ENCODE results near the gene RPS3. TPM values are rescaled to one million over a fixed set of nuclear protein-coding genes. Genes with fewer than 3 reads are reported as not detected.

RPS3 gene
- total RNA-seq, 4 donors from 2014 or later = 572 to 979 (median 746) TPM

DNA sequence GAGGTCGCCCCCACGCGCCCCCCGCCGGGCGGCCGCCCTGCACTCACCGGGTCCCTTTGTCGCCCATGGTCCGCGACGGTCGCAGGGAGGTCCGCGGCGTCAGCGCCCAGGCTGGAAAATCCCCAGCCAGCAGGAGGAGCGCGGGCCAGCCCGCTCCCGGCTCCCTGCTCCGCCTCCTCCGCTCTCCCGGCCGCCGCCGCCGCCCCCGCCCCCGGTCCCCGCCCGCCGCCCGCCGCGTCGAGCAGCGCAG, 47.9 kb upstream of the RPS3 start, which contains the start of gene ARRB1:
ARRB1 (minus strand) TSS at position 121 of the 250 bp plus-strand sequence; CDS start at position 67, 54 bp downstream.
- Histone ChIP-seq H3K27ac (peak within 1 kb of the TSS; percentile 80 to 86 (median 86)), H3K4me3 (peak within 1 kb of the TSS; percentile 67 to 74 (median 72)), H3K36me3 (no peaks in the 10 kb centered on the region), H3K27me3 (no peaks in the 10 kb centered on the region), H3K4me1 (peaks cover 32 to 35% of the 10 kb centered on the region in 2 donors), H3K9me3 (no peaks in the 10 kb centered on the region)
- ATAC-seq (peak; percentile 60 to 65), DNase-seq (peak in 1 of 2 donors; percentile 15)
- peak in 1 of 2 donors; percentile 32 for TF ChIP-seq POLR2A (IDR thresholded peaks at IDR 0.05)
- TF ChIP-seq CTCF (IDR thresholded peaks at IDR 0.05 in 4 of 5, conservative IDR thresholded peaks at IDR 0.05 in 1 of 5) = peak in 1 of 5 experiments; percentile 13
- intact Hi-C loops (cut with DNase I; ENCODE audit: low total_unique reads) (loop anchor here (5.0 kb wide), 1 partner anchor 36 kb away; no protein-coding TSS in a partner anchor), in situ Hi-C loops (cut with MboI; ENCODE audit: low sequenced_read_pairs in 4 of 4) (no loop called here)

GRCh38 chr11:75351791-75352587, 47.3 kb upstream of the RPS3 start:
- Histone ChIP-seq H3K27me3 (no peaks in the 10 kb centered on the region), H3K4me3 (peak overlapping the region; percentile 67 to 74 (median 72)), H3K27ac (peak overlapping the region; percentile 80 to 86 (median 86)), H3K4me1 (peaks cover 32 to 35% of the 10 kb centered on the region in 2 donors), H3K9me3 (no peaks in the 10 kb centered on the region), H3K36me3 (no peaks in the 10 kb centered on the region)
- DNase-seq (peak in 1 of 2 donors; percentile 41), ATAC-seq (peak; percentile 17 to 23)
- in situ Hi-C loops (cut with MboI; ENCODE audit: low sequenced_read_pairs in 4 of 4) (no loop called here), intact Hi-C loops (cut with DNase I; ENCODE audit: low total_unique reads) (loop anchor here (5.0 kb wide), 1 partner anchor 35 kb away; no protein-coding TSS in a partner anchor)
- no peak for TF ChIP-seq CTCF (IDR thresholded peaks at IDR 0.05 in 4 of 5, conservative IDR thresholded peaks at IDR 0.05 in 1 of 5)
- no peak for TF ChIP-seq POLR2A (IDR thresholded peaks at IDR 0.05)

DNA sequence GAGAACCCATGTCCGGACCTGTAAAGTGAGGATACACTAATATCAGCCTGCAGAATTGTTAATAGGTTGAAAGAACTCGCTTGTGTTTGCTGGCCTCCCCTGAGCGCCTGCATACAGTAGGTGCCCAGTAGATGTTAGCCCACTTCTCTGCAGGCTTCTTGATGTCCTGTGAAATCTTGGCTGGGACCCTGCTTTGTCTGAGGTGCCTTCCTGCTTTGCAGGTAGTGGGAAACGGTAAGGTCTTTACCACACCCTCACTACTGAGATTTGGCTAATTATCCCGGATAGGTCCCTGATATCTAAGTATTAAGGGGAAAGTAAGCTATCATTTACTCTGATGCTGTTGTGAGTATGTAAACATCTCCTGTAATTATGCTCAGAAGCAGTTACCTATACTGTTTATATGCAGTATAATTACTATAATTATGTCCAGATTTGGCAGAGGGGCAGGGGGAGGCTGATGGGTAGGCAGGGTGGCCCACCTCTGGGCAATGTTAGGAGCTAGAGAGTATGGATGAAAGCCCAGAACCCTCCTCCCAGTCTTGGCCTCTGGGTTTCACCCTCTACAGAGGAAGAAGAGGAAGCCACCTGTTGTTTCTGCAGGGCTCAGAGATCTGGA, 46.6 kb upstream of the RPS3 start:
- in situ Hi-C loops (cut with MboI; ENCODE audit: low sequenced_read_pairs in 4 of 4) = no loop called here
- peaks cover 26 to 30% of the 10 kb centered on the region in 2 donors for H3K4me1 ChIP-seq
- peak overlapping the region; percentile 80 to 86 (median 86) for H3K27ac ChIP-seq
- no peaks in the 10 kb centered on the region for H3K27me3 ChIP-seq
- intact Hi-C loops (cut with DNase I; ENCODE audit: low total_unique reads) = loop anchor here (5.0 kb wide), 1 partner anchor 35 kb away; no protein-coding TSS in a partner anchor
- H3K36me3 ChIP-seq = no peaks in the 10 kb centered on the region
- H3K4me3 ChIP-seq = peak overlapping the region; percentile 67 to 74 (median 72)
- TF ChIP-seq POLR2A (IDR thresholded peaks at IDR 0.05) (no peak), CTCF (IDR thresholded peaks at IDR 0.05 in 4 of 5, conservative IDR thresholded peaks at IDR 0.05 in 1 of 5) (no peak)
- H3K9me3 ChIP-seq = no peaks in the 10 kb centered on the region
- DNase-seq (no peak), ATAC-seq (no peak)

DNA sequence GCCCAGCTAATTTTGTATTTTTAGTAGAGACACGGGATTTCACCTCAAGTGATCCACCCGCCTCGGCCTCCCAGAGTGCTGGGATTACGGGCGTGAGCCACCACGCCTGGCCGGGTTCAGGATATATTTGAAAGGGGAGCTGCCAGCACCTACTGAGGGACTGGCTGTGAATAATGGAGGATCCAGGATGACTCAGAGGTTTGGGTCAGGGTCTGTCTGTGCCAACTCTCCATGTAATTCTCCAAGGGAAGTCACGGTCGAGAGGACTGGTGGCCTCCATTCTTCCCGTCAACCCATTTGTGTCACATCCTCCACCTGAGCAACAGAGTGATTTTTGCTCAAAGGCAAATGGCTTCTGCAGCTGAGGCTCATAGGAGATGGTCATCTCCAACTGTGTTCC, 44.3 kb upstream of the RPS3 start:
- in situ Hi-C loops (cut with MboI; ENCODE audit: low sequenced_read_pairs in 4 of 4) (no loop called here), intact Hi-C loops (cut with DNase I; ENCODE audit: low total_unique reads) (no loop called here)

More for the DNA sequence above, 44.3 kb upstream of the RPS3 start:
- Histone ChIP-seq H3K4me1 (peaks cover 4 to 8% of the 10 kb centered on the region in 2 donors), H3K4me3 (no peak overlapping the region), H3K27ac (no peak overlapping the region), H3K36me3 (no peaks in the 10 kb centered on the region), H3K9me3 (no peaks in the 10 kb centered on the region), H3K27me3 (no peaks in the 10 kb centered on the region)
- DNase-seq = no peak
- no peak for ATAC-seq
- TF ChIP-seq CTCF (IDR thresholded peaks at IDR 0.05 in 4 of 5, conservative IDR thresholded peaks at IDR 0.05 in 1 of 5) = no peak
- TF ChIP-seq POLR2A (IDR thresholded peaks at IDR 0.05) = no peak
